DOHH2 (cell line): ENCODE results near the gene RANBP3L.

ENCODE experiments used
- H3F3A ChIP-seq: fragments of 200-600 bp; sonication (generic), shearing (Covaris generic); 2 replicates; pipeline ENCODE4 v1.6.0; 2016; ENCODE audit warnings: antibody characterized with exemption, mild to moderate bottlenecking; ENCODE audit not compliant: control insufficient read depth, insufficient read depth
- H3K27ac ChIP-seq: fragments of 200-600 bp; sonication (generic); 2 replicates; pipeline ENCODE4 v1.5.1; 2014; ENCODE audit warnings: low read depth, mild to moderate bottlenecking, low read length, moderate library complexity
- H3K27me3 ChIP-seq: fragments of 200-600 bp; sonication (generic); 2 replicates; pipeline ENCODE4 v1.6.1; 2014; ENCODE audit warnings: mild to moderate bottlenecking, low read length, mixed read lengths; ENCODE audit not compliant: control insufficient read depth
- H3K36me3 ChIP-seq: fragments of 200-600 bp; sonication (generic); 2 replicates; pipeline ENCODE4 v1.6.1; 2014; ENCODE audit warnings: mild to moderate bottlenecking, low read length, moderate library complexity, mixed read lengths; ENCODE audit not compliant: control insufficient read depth
- H3K4me1 ChIP-seq: fragments of 200-600 bp; sonication (generic); 2 replicates; pipeline ENCODE4 v1.6.1; 2014; ENCODE audit warnings: mild to moderate bottlenecking, low read length, mixed read lengths; ENCODE audit not compliant: control insufficient read depth
- H3K4me2 ChIP-seq: fragments of 200-600 bp; sonication (generic); 2 replicates; pipeline ENCODE4 v1.6.0; 2014; ENCODE audit warnings: mild to moderate bottlenecking, low read length, moderate library complexity
- H3K4me3 ChIP-seq: fragments of 200-600 bp; sonication (generic); 2 replicates; pipeline ENCODE4 v1.5.1; 2014; ENCODE audit warnings: mild to moderate bottlenecking, low read length, mixed read lengths
- H3K79me2 ChIP-seq: fragments of 200-600 bp; sonication (generic); 2 replicates; pipeline ENCODE4 v1.6.1; 2014; ENCODE audit warnings: mild to moderate bottlenecking, low read length, mixed read lengths; ENCODE audit not compliant: control insufficient read depth
- H3K9me2 ChIP-seq: fragments of 200-600 bp; sonication (generic); replicated peaks from 2 replicates; pipeline ENCODE4 v1.6.1; 2014; ENCODE audit warnings: mild to moderate bottlenecking, low read length, mixed read lengths; ENCODE audit not compliant: control insufficient read depth
- H3K9me3 ChIP-seq: fragments of 200-600 bp; sonication (generic); 2 replicates; pipeline ENCODE4 v1.6.1; 2014; ENCODE audit warnings: antibody characterized with exemption, low read length, mixed read lengths; ENCODE audit not compliant: control insufficient read depth, insufficient read depth
- H4K20me1 ChIP-seq: fragments of 200-600 bp; sonication (generic); 2 replicates; pipeline ENCODE4 v1.6.0; 2014; ENCODE audit warnings: low read depth, mild to moderate bottlenecking, antibody characterized with exemption, low read length, moderate library complexity; ENCODE audit not compliant: control insufficient read depth, insufficient read depth
- EZH2phosphoT487 ChIP-seq: fragments of 200-600 bp; sonication (generic); IDR thresholded peaks from 2 replicates; pipeline ENCODE4 v1.6.1; 2017; ENCODE audit warnings: borderline replicate concordance, mild to moderate bottlenecking, antibody characterized with exemption, low read length, moderate library complexity, mixed read lengths
- TF ChIP-seq, protein P1 (sequence below): fragments of 200-600 bp; sonication (generic); IDR thresholded peaks from one replicate; pipeline ENCODE4 v1.5.1; 2014; ENCODE audit warnings: antibody characterized with exemption, mild to moderate bottlenecking, low read depth, low read length; ENCODE audit not compliant: poor library complexity, severe bottlenecking

Gene RANBP3L

DNA sequence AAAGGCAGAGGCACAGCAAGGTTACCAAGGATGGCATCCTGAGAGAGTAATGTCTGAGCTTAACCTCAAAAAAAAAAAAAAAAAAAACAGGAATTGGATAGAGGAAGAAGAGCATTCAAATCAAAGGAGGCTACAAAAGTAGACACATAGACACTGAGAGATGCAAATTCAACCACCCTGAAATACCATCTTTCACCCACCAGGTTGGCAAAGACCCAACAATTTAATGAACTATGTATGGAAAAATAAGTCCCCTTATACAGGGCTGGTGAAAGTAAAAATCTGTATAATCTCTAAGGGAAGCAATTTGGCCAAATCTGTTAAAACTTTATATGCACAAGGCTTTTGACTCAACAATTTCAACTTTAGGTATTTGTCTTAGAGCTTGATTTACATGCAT is 64.9 kb downstream of the RANBP3L start:
- Histone ChIP-seq H3K4me2 (peak overlapping the region; percentile 78), H3K27ac (peak overlapping the region; percentile 79), H3K79me2 (peaks cover 88% of the 10 kb centered on the region), H3K4me3 (peak overlapping the region; percentile 57), H3K36me3 (peaks cover 23% of the 10 kb centered on the region), H4K20me1 (no peaks in the 10 kb centered on the region), H3F3A (peaks cover 16% of the 10 kb centered on the region), H3K4me1 (peaks cover 71% of the 10 kb centered on the region), H3K27me3 (no peaks in the 10 kb centered on the region), H3K9me2 (no peaks in the 10 kb centered on the region), H3K9me3 (peaks cover 6% of the 10 kb centered on the region)
- TF ChIP-seq EZH2phosphoT487, result no peak
- TF ChIP-seq, protein P1, sequence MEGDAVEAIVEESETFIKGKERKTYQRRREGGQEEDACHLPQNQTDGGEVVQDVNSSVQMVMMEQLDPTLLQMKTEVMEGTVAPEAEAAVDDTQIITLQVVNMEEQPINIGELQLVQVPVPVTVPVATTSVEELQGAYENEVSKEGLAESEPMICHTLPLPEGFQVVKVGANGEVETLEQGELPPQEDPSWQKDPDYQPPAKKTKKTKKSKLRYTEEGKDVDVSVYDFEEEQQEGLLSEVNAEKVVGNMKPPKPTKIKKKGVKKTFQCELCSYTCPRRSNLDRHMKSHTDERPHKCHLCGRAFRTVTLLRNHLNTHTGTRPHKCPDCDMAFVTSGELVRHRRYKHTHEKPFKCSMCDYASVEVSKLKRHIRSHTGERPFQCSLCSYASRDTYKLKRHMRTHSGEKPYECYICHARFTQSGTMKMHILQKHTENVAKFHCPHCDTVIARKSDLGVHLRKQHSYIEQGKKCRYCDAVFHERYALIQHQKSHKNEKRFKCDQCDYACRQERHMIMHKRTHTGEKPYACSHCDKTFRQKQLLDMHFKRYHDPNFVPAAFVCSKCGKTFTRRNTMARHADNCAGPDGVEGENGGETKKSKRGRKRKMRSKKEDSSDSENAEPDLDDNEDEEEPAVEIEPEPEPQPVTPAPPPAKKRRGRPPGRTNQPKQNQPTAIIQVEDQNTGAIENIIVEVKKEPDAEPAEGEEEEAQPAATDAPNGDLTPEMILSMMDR, result no peak

DNA sequence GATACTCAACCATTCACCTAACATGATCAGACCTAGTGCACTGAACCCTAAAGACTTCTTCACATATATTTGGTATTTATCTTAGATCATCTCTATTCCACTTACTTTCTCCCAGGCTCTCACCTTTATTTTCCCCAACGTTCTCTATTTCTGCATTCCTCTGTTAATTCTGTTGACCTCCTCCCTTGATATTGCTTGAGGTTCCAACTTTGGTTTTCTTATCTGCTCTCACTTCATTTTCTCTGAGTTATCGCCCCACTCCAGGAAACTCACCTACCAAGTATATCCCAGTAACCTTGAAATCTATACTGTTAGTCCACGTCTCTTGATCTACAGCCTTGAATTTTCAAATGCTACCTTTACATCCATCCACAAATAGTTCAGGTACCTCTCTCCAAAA is 69.2 kb downstream of the RANBP3L start:
- Histone ChIP-seq H3K4me3 (no peak overlapping the region), H3K9me2 (no peaks in the 10 kb centered on the region), H3K27ac (no peak overlapping the region), H3K27me3 (no peaks in the 10 kb centered on the region), H3K9me3 (peaks cover 6% of the 10 kb centered on the region), H3K36me3 (peaks cover 13% of the 10 kb centered on the region), H3F3A (peaks cover 5% of the 10 kb centered on the region), H3K4me1 (peaks cover 38% of the 10 kb centered on the region), H4K20me1 (no peaks in the 10 kb centered on the region), H3K4me2 (no peak overlapping the region), H3K79me2 (peaks cover 79% of the 10 kb centered on the region)
- TF ChIP-seq, protein P1, result no peak
- no peak for TF ChIP-seq EZH2phosphoT487

DNA sequence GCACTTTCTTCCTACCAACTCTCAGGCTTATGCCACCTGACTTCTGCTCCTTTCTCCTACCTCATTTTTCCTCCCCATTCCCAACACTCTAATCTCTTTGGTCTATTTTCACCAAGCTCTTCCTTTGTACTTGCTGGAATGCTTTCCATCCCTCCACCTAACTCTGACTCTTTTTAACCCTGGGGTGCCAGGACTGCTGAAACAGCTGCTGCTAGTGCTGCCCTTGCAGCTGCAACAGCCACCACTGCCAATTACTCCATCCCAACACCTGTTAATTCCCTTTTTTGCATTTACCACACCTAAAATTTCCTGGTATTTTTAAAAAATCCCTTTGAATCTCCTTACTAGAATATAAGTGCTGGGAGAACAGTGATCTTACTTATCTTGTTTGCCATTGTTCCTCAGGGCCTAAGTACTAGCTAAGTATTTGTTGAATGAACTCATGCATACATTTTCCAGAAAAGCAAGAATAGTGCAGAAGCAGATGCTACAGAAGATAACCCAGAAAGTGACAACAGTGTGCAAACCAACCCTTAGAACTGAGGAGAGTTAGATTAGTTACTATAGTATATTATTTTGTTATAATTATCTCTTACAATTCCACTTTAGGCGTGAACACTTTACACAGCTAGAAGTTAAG is 71.4 kb downstream of the RANBP3L start:
- no peaks in the 10 kb centered on the region for H3K9me3 ChIP-seq
- no peak overlapping the region for H3K4me3 ChIP-seq
- H3K79me2 ChIP-seq, result peaks cover 58% of the 10 kb centered on the region
- H3K4me2 ChIP-seq, result no peak overlapping the region
- no peaks in the 10 kb centered on the region for H3F3A ChIP-seq
- peaks cover 15% of the 10 kb centered on the region for H3K36me3 ChIP-seq
- no peak overlapping the region for H3K27ac ChIP-seq
- no peaks in the 10 kb centered on the region for H3K27me3 ChIP-seq
- H3K4me1 ChIP-seq, result peaks cover 17% of the 10 kb centered on the region
- H3K9me2 ChIP-seq, result no peaks in the 10 kb centered on the region
- no peak for TF ChIP-seq EZH2phosphoT487
- TF ChIP-seq, protein P1, result no peak
- H4K20me1 ChIP-seq, result no peaks in the 10 kb centered on the region
